Measurements from ENCODE around the gene HMGCLL1.

HMGCLL1 gene

DNA sequence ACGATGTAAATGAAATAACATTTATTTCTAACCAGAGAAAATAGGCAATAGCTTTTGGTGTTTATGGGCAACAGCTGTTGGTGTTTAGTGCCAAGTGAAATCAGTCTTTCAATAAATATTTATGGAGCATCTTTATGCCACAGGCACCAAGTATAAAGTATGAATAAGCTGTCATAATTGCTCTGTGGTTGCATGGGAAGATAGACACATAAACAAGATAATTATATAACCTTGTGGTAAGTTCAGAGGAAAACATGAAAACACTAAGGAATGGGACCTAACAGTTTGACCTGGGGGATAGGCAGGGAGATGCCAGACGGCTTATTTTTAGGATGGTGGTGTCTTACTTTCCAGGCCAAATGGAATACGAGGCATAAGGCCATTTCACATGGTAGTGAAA, 140.8 kb downstream of the HMGCLL1 start:
- Mint-ChIP-seq H3K36me3 (no peaks in the 10 kb centered on the region), H3K9me3 (peaks cover 11% of the 10 kb centered on the region), H3K4me3 (no peak overlapping the region), H3K27ac (no peak overlapping the region), H3K4me1 (no peaks in the 10 kb centered on the region)
- no peak for DNase-seq (ENCODE audit: low spot score in 2 of 2)
- no peak for ATAC-seq

DNA sequence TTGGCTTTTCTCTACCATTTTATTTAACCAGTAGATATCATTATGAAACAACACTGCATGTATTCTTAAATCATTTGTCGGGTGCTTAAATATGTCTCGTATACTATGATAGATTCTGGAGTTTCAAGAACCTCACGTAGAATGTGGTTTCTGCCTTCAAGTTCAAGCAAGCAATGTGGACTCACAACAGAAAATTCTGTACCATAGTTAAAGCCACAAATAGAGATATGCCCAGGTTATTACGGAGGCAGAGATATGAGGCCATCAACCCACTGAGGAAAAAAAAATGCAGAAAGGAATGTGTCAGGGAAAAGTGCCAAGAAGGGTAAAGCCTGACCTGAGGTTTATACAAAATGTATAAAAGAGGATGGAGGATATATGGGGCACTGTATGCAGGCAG, 141.9 kb downstream of the HMGCLL1 start:
- no peaks in the 10 kb centered on the region for H3K36me3 Mint-ChIP-seq
- DNase-seq (ENCODE audit: low spot score in 2 of 2) (no peak), ATAC-seq (no peak)
- no peak overlapping the region for H3K27ac Mint-ChIP-seq
- no peaks in the 10 kb centered on the region for H3K4me1 Mint-ChIP-seq
- H3K4me3 Mint-ChIP-seq = no peak overlapping the region
- peaks cover 14% of the 10 kb centered on the region for H3K9me3 Mint-ChIP-seq

DNA sequence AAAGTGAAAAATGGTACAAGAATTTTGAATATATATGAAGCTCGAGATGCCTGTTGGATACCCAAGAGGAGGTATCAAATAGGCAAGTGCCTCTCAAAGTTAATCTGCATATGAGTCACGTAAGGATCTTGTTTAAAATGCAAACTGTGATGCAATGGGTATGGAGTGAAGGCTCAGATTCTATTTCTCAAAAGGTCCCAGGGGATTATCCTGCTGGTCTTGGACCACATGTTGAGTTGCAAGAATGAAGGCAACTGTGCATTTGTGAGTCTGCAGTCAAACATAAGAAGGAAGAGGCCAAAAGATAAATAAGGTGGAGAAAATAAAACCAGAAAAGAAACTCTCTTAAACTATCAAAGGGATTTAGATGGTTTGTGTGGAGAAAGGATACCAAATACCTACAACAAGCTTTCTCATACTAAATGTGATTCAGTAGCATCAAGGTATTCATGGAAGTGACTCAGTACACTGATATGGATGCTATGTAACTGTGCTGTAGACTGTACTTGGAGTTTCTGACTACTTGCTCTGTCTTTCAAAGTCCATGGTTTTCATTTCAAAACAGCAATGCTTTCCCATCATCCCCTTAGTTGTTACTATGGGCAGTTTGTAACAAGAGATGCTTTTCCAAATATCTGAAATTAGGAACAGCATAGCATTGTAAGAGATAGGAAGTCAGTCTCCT, 145.4 kb downstream of the HMGCLL1 start:
- no peak for DNase-seq (ENCODE audit: low spot score in 2 of 2)
- ATAC-seq = no peak
- no peak overlapping the region for H3K27ac Mint-ChIP-seq
- H3K4me3 Mint-ChIP-seq = no peak overlapping the region
- H3K9me3 Mint-ChIP-seq = peaks cover 16% of the 10 kb centered on the region
- H3K4me1 Mint-ChIP-seq = no peaks in the 10 kb centered on the region
- H3K36me3 Mint-ChIP-seq = no peaks in the 10 kb centered on the region

DNA sequence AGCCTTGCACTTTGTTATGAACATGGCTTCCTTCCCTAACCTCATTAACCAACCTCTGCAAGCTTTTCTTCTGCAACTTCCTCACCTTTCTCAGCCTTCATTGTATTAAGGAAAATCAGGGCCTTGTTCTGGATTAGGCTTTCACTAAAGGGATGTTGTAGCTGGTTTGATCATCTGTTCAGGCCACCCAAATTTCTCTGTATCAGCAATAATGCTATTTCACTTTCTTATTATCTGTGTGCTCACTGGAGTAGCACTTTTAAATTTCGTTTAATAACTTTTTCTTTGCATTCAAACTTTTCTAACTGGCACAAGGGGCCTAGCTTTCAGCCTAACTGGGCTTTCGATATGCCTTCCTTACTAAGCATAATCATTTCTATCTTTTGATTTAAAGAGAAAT, 155.1 kb downstream of the HMGCLL1 start:
- Mint-ChIP-seq H3K36me3 (no peaks in the 10 kb centered on the region), H3K9me3 (peaks cover 23% of the 10 kb centered on the region), H3K4me1 (no peaks in the 10 kb centered on the region), H3K4me3 (no peak overlapping the region), H3K27ac (no peak overlapping the region)
- ATAC-seq = no peak
- DNase-seq (ENCODE audit: low spot score in 2 of 2) = no peak

DNA sequence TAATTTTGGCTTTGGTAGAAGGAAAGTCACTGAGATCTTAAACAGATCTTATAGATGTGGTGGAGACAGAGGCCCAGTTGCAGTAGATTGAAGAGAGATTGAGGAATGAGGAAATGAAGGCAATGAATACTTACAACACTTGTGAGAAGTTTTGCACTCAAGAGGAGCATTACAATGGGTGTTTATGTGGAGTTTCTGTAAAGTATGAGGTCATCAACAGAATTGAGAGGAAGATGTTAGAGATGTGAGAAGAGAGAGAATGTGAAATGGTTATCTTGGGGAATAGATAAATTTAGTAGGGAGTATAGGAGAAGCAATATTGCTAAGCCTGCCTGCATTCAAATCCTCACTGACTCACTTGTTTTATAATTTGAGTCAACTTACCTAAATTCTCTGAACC, 168.3 kb downstream of the HMGCLL1 start:
- Mint-ChIP-seq H3K4me3 (no peak overlapping the region), H3K36me3 (no peaks in the 10 kb centered on the region), H3K9me3 (peaks cover 31% of the 10 kb centered on the region), H3K4me1 (no peaks in the 10 kb centered on the region), H3K27ac (no peak overlapping the region)
- DNase-seq (ENCODE audit: low spot score in 2 of 2) (no peak), ATAC-seq (no peak)

DNA sequence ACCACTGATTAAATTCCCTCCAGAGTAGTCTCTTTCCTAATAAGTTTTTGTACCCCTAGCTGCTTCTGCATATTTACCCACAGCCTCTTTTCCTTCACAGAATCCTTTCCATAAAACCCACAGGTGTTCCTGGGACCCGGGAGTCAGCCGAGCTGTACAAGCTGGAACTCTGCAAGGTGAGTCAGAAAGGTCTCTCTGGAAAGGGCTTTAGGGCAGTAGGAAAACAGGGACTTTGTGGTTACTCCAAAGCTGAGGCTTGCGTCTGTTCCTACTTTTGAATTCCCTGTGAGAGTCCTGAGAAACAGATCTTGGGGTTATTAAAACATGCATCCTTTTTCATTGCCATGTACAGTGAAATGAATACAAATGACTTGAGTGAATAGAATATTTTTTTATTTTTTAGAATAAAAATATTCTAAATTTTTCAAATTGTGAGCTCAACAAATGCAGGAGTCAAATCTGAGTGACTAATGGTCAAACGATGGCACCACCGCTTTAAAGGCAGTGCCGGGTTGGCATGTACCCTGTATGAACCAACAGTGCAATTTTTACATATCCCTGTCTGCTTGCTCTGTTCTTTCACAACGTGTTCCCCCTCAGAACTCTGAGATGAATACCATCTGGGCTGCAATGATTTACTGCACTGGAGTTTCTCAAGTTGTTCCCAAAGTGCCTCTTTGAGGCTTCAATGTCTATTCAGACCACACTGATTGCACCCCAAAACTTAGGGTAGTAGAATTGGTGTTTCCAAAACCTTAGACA, 173.3 kb downstream of the HMGCLL1 start:
- H3K4me3 Mint-ChIP-seq = no peak overlapping the region
- DNase-seq (ENCODE audit: low spot score in 2 of 2) (no peak), ATAC-seq (no peak)
- peaks cover 6% of the 10 kb centered on the region for H3K9me3 Mint-ChIP-seq
- no peak overlapping the region for H3K27ac Mint-ChIP-seq
- H3K36me3 Mint-ChIP-seq = no peaks in the 10 kb centered on the region
- no peaks in the 10 kb centered on the region for H3K4me1 Mint-ChIP-seq

DNA sequence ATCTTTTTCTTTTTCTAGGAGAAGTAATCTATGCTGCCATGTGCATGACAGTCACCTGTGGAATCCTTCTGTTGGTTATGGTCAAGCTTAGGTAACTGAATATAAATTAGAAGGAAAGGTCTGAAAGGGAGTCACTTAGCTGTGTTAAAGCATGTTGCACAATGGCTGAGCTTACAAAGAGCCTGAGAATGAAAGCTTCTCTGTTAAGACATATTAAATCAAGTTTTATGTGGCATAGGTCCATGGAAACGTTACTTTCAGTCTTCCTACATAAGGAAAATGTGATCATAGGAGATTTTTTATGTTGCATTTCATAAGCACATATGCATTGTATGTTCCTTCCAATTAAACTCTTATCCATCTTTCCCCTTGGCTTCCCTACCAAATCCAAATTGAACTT, 179.6 kb downstream of the HMGCLL1 start:
- no peak overlapping the region for H3K4me3 Mint-ChIP-seq
- no peak overlapping the region for H3K27ac Mint-ChIP-seq
- DNase-seq (ENCODE audit: low spot score in 2 of 2) (no peak), ATAC-seq (no peak)
- no peaks in the 10 kb centered on the region for H3K36me3 Mint-ChIP-seq
- no peaks in the 10 kb centered on the region for H3K4me1 Mint-ChIP-seq
- H3K9me3 Mint-ChIP-seq = peaks cover 5% of the 10 kb centered on the region

DNA sequence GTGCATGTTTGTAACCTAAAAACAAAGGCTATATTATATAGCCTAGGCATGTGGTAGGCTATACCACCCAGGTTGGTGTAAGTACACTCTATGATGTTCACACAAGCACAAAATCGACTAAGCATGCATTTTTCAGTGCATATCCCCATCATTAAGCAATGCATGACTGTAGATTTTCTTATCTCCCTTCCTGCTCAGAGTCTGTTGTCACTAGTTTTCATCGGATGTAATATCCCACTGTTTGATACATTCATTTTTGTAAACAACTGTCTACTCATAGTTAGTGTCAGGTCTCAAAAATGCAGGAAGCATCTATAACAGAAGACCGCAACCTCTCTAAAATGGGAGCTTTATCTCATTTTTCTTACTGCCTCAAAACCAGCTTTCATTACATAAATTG, 181.0 kb downstream of the HMGCLL1 start:
- no peak for ATAC-seq
- H3K27ac Mint-ChIP-seq = no peak overlapping the region
- no peaks in the 10 kb centered on the region for H3K36me3 Mint-ChIP-seq
- H3K4me1 Mint-ChIP-seq = no peaks in the 10 kb centered on the region
- H3K9me3 Mint-ChIP-seq = peaks cover 12% of the 10 kb centered on the region
- DNase-seq (ENCODE audit: low spot score in 2 of 2) = no peak
- no peak overlapping the region for H3K4me3 Mint-ChIP-seq

DNA sequence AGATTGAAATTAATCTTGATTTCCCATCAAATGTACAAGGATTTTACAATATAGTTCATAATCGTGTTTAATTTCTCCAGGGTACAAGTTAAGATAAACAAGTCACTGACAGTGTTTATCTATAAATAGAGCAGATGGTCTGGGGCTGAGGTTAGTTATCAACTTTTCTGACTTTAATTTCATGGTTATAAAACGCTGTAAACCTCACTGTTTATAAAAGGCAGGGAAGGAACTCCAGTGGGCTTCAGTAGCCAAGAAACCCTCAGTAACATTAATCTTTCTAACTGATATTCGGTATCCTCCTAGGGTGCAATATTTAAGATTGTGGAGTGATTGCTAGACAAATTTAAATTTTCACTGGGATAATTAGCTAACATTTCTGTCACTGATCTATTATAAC, 183.1 kb downstream of the HMGCLL1 start:
- Mint-ChIP-seq H3K36me3 (no peaks in the 10 kb centered on the region), H3K27ac (no peak overlapping the region), H3K4me1 (no peaks in the 10 kb centered on the region), H3K9me3 (peaks cover 16% of the 10 kb centered on the region), H3K4me3 (no peak overlapping the region)
- no peak for ATAC-seq
- no peak for DNase-seq (ENCODE audit: low spot score in 2 of 2)

DNA sequence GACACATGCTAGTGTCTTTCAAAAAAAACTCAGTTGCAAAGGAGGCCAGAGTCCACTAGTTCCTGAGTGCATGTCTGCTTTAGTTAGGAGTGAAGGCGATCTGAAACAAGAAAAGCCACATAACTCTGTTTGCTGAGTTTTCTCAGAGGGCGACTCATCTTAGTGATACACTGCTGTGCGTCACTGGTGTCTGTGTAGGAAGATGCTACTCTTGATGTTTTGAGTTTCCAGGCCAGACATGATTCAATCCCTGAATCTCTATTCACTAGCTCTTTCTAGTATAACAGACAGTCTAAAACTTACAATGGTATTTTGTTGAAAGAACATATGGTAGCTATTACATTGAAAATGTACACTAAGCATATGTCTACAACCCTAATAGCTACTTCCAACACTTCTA, 190.8 kb downstream of the HMGCLL1 start:
- H3K9me3 Mint-ChIP-seq = peaks cover 13% of the 10 kb centered on the region
- no peaks in the 10 kb centered on the region for H3K4me1 Mint-ChIP-seq
- H3K4me3 Mint-ChIP-seq = no peak overlapping the region
- no peaks in the 10 kb centered on the region for H3K36me3 Mint-ChIP-seq
- ATAC-seq (no peak), DNase-seq (ENCODE audit: low spot score in 2 of 2) (no peak)
- no peak overlapping the region for H3K27ac Mint-ChIP-seq
